ENCODE results near the gene MYEOV. TPM values are rescaled to one million over a fixed set of nuclear protein-coding genes. Genes with fewer than 3 reads are reported as not detected.

MYEOV gene
- total RNA-seq, 2 donors from 2014 or later, result not detected

- Histone ChIP-seq H3K9me3 (ENCODE audit: control insufficient read depth, low read length) (peaks cover 11% of the 10 kb centered on the region), H3K36me3 (ENCODE audit: control insufficient read depth, insufficient read depth, low read length) (no peaks in the 10 kb centered on the region), H3K27me3 (ENCODE audit: control insufficient read depth, insufficient read depth, low read length, poor library complexity, severe bottlenecking) (peaks cover 6% of the 10 kb centered on the region), H3K4me1 (ENCODE audit: control insufficient read depth, insufficient read depth, low read length) (peaks cover 3% of the 10 kb centered on the region), H3K4me3 (ENCODE audit: low read length) (no peak overlapping the region), H3K9ac (ENCODE audit: extremely low read depth, low read length, poor library complexity, severe bottlenecking) (no peak overlapping the region), H3K27ac (ENCODE audit: low read depth, low read length) (no peak overlapping the region)
- no peak for TF ChIP-seq CTCF (conservative IDR thresholded peaks at IDR 0.05)
- Mint-ChIP-seq H3K9me3 (peaks cover 16% of the 10 kb centered on the region), H3K4me1 (peaks cover 20% of the 10 kb centered on the region), H3K27ac (no peak overlapping the region), H3K27me3 (ENCODE audit: insufficient read depth) (peaks cover 51% of the 10 kb centered on the region), H3K4me3 (no peak overlapping the region), H3K36me3 (ENCODE audit: low read depth) (no peaks in the 10 kb centered on the region)
- DNase-seq, result no peak
Observed at GRCh38 chr11:69253028-69253427, 40.9 kb upstream of the MYEOV start.

GRCh38 chr11:69257134-69257533 is 36.8 kb upstream of the MYEOV start:
- TF ChIP-seq CTCF (conservative IDR thresholded peaks at IDR 0.05), result no peak
- Histone ChIP-seq H3K27ac (ENCODE audit: low read depth, low read length) (no peak overlapping the region), H3K36me3 (ENCODE audit: control insufficient read depth, insufficient read depth, low read length) (no peaks in the 10 kb centered on the region), H3K4me1 (ENCODE audit: control insufficient read depth, insufficient read depth, low read length) (no peaks in the 10 kb centered on the region), H3K9ac (ENCODE audit: extremely low read depth, low read length, poor library complexity, severe bottlenecking) (no peak overlapping the region), H3K27me3 (ENCODE audit: control insufficient read depth, insufficient read depth, low read length, poor library complexity, severe bottlenecking) (no peaks in the 10 kb centered on the region), H3K9me3 (ENCODE audit: control insufficient read depth, low read length) (peaks cover 20% of the 10 kb centered on the region), H3K4me3 (ENCODE audit: low read length) (no peak overlapping the region)
- Mint-ChIP-seq H3K4me3 (no peak overlapping the region), H3K27ac (no peak overlapping the region), H3K9me3 (peaks cover 16% of the 10 kb centered on the region), H3K36me3 (ENCODE audit: low read depth) (no peaks in the 10 kb centered on the region), H3K27me3 (ENCODE audit: insufficient read depth) (peaks cover 26% of the 10 kb centered on the region), H3K4me1 (peaks cover 16% of the 10 kb centered on the region)
- DNase-seq, result no peak
- 79 to 93% methylated on average over 3 to 4 of the region's 5 CpGs for WGBS, 2 experiments (ENCODE audit: insufficient coverage in 1 of 2, insufficient read length in 1 of 2)

DNA sequence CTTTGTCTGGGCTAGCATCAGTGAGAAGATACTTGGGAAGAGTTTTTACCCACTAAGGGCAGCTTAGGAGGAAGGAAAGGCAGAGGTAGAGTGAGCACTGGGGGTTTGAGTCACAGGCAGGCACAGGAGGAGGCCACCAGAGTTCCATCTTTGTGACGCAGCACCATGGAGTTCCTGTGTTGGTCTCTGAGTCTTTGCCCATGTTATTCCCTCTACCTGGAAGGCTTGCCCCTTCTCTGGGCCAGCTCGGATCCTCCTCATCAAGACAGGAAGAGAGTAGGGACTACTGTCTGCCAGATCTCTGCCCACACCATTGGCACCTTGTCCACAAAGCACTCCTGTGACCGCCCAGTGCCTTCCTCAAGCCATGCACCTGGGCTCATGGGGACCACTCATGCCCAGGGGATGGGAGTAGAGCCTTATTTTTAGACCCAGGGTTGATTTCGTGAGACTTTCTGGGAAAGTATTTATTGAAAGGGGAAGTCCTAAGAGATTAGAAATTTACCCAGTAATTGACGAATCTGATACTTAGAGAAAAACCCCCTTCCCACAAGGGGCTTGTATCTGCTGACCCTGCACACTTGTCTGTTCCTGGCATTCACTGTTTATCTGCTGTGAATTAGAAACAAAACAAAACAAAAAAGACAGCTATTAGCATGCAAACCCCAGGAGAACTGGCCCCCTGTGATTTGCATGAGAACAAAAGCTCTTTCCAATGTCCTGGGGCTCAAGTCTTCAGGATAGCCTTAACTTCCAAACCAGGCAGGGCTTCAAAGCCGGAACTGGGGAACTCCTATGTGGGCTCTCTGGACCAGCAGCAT is 35.9 kb upstream of the MYEOV start:
- H3K27me3 Mint-ChIP-seq (ENCODE audit: insufficient read depth), result peaks cover 19% of the 10 kb centered on the region
- no peaks in the 10 kb centered on the region for H3K36me3 ChIP-seq (ENCODE audit: control insufficient read depth, insufficient read depth, low read length)
- H3K9me3 ChIP-seq (ENCODE audit: control insufficient read depth, low read length), result peaks cover 17% of the 10 kb centered on the region
- H3K27me3 ChIP-seq (ENCODE audit: control insufficient read depth, insufficient read depth, low read length, poor library complexity, severe bottlenecking), result no peaks in the 10 kb centered on the region
- H3K4me1 ChIP-seq (ENCODE audit: control insufficient read depth, insufficient read depth, low read length), result no peaks in the 10 kb centered on the region
- no peak overlapping the region for H3K27ac ChIP-seq (ENCODE audit: low read depth, low read length)
- TF ChIP-seq CTCF (conservative IDR thresholded peaks at IDR 0.05), result no peak
- WGBS, 2 experiments (ENCODE audit: insufficient coverage in 1 of 2, insufficient read length in 1 of 2), result 64 to 75% methylated on average over 5 to 6 of the region's 6 CpGs
- H3K4me3 Mint-ChIP-seq, result no peak overlapping the region
- H3K4me1 Mint-ChIP-seq, result peaks cover 16% of the 10 kb centered on the region
- peak; percentile 70 for DNase-seq
- H3K9me3 Mint-ChIP-seq, result peaks cover 9% of the 10 kb centered on the region
- H3K36me3 Mint-ChIP-seq (ENCODE audit: low read depth), result no peaks in the 10 kb centered on the region
- H3K27ac Mint-ChIP-seq, result no peak overlapping the region
- no peak overlapping the region for H3K4me3 ChIP-seq (ENCODE audit: low read length)
- H3K9ac ChIP-seq (ENCODE audit: extremely low read depth, low read length, poor library complexity, severe bottlenecking), result no peak overlapping the region

Measured in endodermal cell (in vitro differentiated cells).